ENCODE measurements around the gene MTG2. TPM values are rescaled to one million over a fixed set of nuclear protein-coding genes. Genes with fewer than 3 reads are reported as not detected.

The MTG2 gene
- total RNA-seq, 1 donor from 2014 or later, result 31.5 TPM

GRCh38 chr20:62229667-62230066 is 46.8 kb downstream of the MTG2 start:
- H3K4me3 Mint-ChIP-seq (ENCODE audit: unreplicated experiment), result no peak overlapping the region
- no peaks in the 10 kb centered on the region for H3K4me1 ChIP-seq (ENCODE audit: insufficient read depth, low read length)
- no peak for FAIRE-seq
- peaks cover 3% of the 10 kb centered on the region for H3K9me3 Mint-ChIP-seq (ENCODE audit: unreplicated experiment)
- H3K79me2 ChIP-seq (ENCODE audit: insufficient read depth, low read length), result no peaks in the 10 kb centered on the region
- no peak for DNase-seq (ENCODE audit: low read depth)
- H3K4me3 ChIP-seq (ENCODE audit: insufficient read depth, low read depth, low read length), result no peak overlapping the region
- peaks cover 35% of the 10 kb centered on the region for H3K27me3 Mint-ChIP-seq (ENCODE audit: low read depth, unreplicated experiment)
- no peaks in the 10 kb centered on the region for H3K36me3 Mint-ChIP-seq (ENCODE audit: low read depth, unreplicated experiment)
- H3K27ac ChIP-seq (ENCODE audit: low read depth, low read length), result no peak overlapping the region
- H3K36me3 ChIP-seq (ENCODE audit: insufficient read depth, low read length), result no peaks in the 10 kb centered on the region
- peaks cover 5% of the 10 kb centered on the region for H3K9me3 ChIP-seq (ENCODE audit: insufficient read depth, low read depth, low read length)
- no peak overlapping the region for H2AFZ ChIP-seq (ENCODE audit: low read depth, low read length)
- TF ChIP-seq, protein P1, sequence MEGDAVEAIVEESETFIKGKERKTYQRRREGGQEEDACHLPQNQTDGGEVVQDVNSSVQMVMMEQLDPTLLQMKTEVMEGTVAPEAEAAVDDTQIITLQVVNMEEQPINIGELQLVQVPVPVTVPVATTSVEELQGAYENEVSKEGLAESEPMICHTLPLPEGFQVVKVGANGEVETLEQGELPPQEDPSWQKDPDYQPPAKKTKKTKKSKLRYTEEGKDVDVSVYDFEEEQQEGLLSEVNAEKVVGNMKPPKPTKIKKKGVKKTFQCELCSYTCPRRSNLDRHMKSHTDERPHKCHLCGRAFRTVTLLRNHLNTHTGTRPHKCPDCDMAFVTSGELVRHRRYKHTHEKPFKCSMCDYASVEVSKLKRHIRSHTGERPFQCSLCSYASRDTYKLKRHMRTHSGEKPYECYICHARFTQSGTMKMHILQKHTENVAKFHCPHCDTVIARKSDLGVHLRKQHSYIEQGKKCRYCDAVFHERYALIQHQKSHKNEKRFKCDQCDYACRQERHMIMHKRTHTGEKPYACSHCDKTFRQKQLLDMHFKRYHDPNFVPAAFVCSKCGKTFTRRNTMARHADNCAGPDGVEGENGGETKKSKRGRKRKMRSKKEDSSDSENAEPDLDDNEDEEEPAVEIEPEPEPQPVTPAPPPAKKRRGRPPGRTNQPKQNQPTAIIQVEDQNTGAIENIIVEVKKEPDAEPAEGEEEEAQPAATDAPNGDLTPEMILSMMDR (IDR thresholded peaks at IDR 0.05; ENCODE audit: insufficient read depth, low read depth, low read length), result no peak
- no peak for TF ChIP-seq EZH2 (IDR thresholded peaks at IDR 0.05; ENCODE audit: insufficient read depth, low read length)
- peaks cover 5% of the 10 kb centered on the region for H3K27me3 ChIP-seq (ENCODE audit: insufficient read depth, low read length)
- no peaks in the 10 kb centered on the region for H3K4me1 Mint-ChIP-seq (ENCODE audit: low read depth, unreplicated experiment)
- H4K20me1 ChIP-seq (ENCODE audit: insufficient read depth, low read length), result no peaks in the 10 kb centered on the region
- H3K27ac Mint-ChIP-seq (ENCODE audit: unreplicated experiment), result no peak overlapping the region
- H3K9ac ChIP-seq (ENCODE audit: low read length), result no peak overlapping the region
- H3K4me2 ChIP-seq (ENCODE audit: low read length), result no peak overlapping the region

- FAIRE-seq (no peak), DNase-seq (ENCODE audit: low read depth) (no peak)
- Histone ChIP-seq H3K9me3 (ENCODE audit: insufficient read depth, low read depth, low read length) (peaks cover 5% of the 10 kb centered on the region), H3K27me3 (ENCODE audit: insufficient read depth, low read length) (peaks cover 5% of the 10 kb centered on the region), H3K4me1 (ENCODE audit: insufficient read depth, low read length) (no peaks in the 10 kb centered on the region), H3K4me2 (ENCODE audit: low read length) (no peak overlapping the region), H3K36me3 (ENCODE audit: insufficient read depth, low read length) (no peaks in the 10 kb centered on the region), H3K27ac (ENCODE audit: low read depth, low read length) (no peak overlapping the region), H4K20me1 (ENCODE audit: insufficient read depth, low read length) (no peaks in the 10 kb centered on the region), H3K79me2 (ENCODE audit: insufficient read depth, low read length) (no peaks in the 10 kb centered on the region), H2AFZ (ENCODE audit: low read depth, low read length) (no peak overlapping the region), H3K4me3 (ENCODE audit: insufficient read depth, low read depth, low read length) (no peak overlapping the region), H3K9ac (ENCODE audit: low read length) (no peak overlapping the region)
- H3K36me3 Mint-ChIP-seq (ENCODE audit: low read depth, unreplicated experiment), result no peaks in the 10 kb centered on the region
- no peak overlapping the region for H3K4me3 Mint-ChIP-seq (ENCODE audit: unreplicated experiment)
- TF ChIP-seq, protein P1 (IDR thresholded peaks at IDR 0.05; ENCODE audit: insufficient read depth, low read depth, low read length), result no peak
- no peak for TF ChIP-seq EZH2 (IDR thresholded peaks at IDR 0.05; ENCODE audit: insufficient read depth, low read length)
- peaks cover 3% of the 10 kb centered on the region for H3K9me3 Mint-ChIP-seq (ENCODE audit: unreplicated experiment)
- peaks cover 2% of the 10 kb centered on the region for H3K4me1 Mint-ChIP-seq (ENCODE audit: low read depth, unreplicated experiment)
- peaks cover 29% of the 10 kb centered on the region for H3K27me3 Mint-ChIP-seq (ENCODE audit: low read depth, unreplicated experiment)
- H3K27ac Mint-ChIP-seq (ENCODE audit: unreplicated experiment), result no peak overlapping the region
Measured at GRCh38 chr20:62230276-62230675, 47.4 kb downstream of the MTG2 start.

- DNase-seq (ENCODE audit: low read depth), result no peak
- Mint-ChIP-seq H3K4me1 (ENCODE audit: low read depth, unreplicated experiment) (peaks cover 2% of the 10 kb centered on the region), H3K27ac (ENCODE audit: unreplicated experiment) (no peak overlapping the region), H3K9me3 (ENCODE audit: unreplicated experiment) (peaks cover 3% of the 10 kb centered on the region), H3K4me3 (ENCODE audit: unreplicated experiment) (no peak overlapping the region), H3K36me3 (ENCODE audit: low read depth, unreplicated experiment) (no peaks in the 10 kb centered on the region), H3K27me3 (ENCODE audit: low read depth, unreplicated experiment) (peaks cover 25% of the 10 kb centered on the region)
- no peak for FAIRE-seq
- no peaks in the 10 kb centered on the region for H3K4me1 ChIP-seq (ENCODE audit: insufficient read depth, low read length)
- no peak overlapping the region for H3K4me2 ChIP-seq (ENCODE audit: low read length)
- no peaks in the 10 kb centered on the region for H3K79me2 ChIP-seq (ENCODE audit: insufficient read depth, low read length)
- H2AFZ ChIP-seq (ENCODE audit: low read depth, low read length), result no peak overlapping the region
- no peak overlapping the region for H3K27ac ChIP-seq (ENCODE audit: low read depth, low read length)
- H3K36me3 ChIP-seq (ENCODE audit: insufficient read depth, low read length), result no peaks in the 10 kb centered on the region
- no peaks in the 10 kb centered on the region for H4K20me1 ChIP-seq (ENCODE audit: insufficient read depth, low read length)
- H3K27me3 ChIP-seq (ENCODE audit: insufficient read depth, low read length), result peaks cover 1% of the 10 kb centered on the region
- peaks cover 5% of the 10 kb centered on the region for H3K9me3 ChIP-seq (ENCODE audit: insufficient read depth, low read depth, low read length)
- no peak overlapping the region for H3K4me3 ChIP-seq (ENCODE audit: insufficient read depth, low read depth, low read length)
- no peak overlapping the region for H3K9ac ChIP-seq (ENCODE audit: low read length)
- TF ChIP-seq EZH2 (IDR thresholded peaks at IDR 0.05; ENCODE audit: insufficient read depth, low read length), result no peak
- TF ChIP-seq, protein P1 (IDR thresholded peaks at IDR 0.05; ENCODE audit: insufficient read depth, low read depth, low read length), result no peak
Measured at GRCh38 chr20:62230696-62231095, 47.9 kb downstream of the MTG2 start.

All from astrocyte (in vitro differentiated cells and primary cell).